GM12878 (cell line): Measurements from ENCODE around the gene NR1D1. TPM values are rescaled to one million over a fixed set of nuclear protein-coding genes. Genes with fewer than 3 reads are reported as not detected.
A peak's percentile ranks its signal among the peaks of the same experiment; 100 is the strongest.

ENCODE experiments used
- CHD1 ChIP-seq: IDR thresholded peaks from 2 replicates; pipeline ENCODE4 v1.6.1; 2012; ENCODE audit warnings: low read depth, low read length, improper control_type of control experiment
- CREB1 ChIP-seq: IDR thresholded peaks from 2 replicates; pipeline ENCODE4 v1.6.1; 2012; ENCODE audit warnings: low read depth, mild to moderate bottlenecking, inconsistent platforms
- CTCF ChIP-seq, 3 experiments: IDR thresholded peaks in 2 of 3; conservative IDR thresholded peaks in 1 of 3; 2 replicates each; pipeline ENCODE4 v1.5.1; 2011; ENCODE audit warnings: low read depth in 3 of 3, low read length in 3 of 3, mild to moderate bottlenecking in 3 of 3, control low read depth in 2 of 3, moderate library complexity in 2 of 3, inconsistent platforms in 1 of 3, mixed read lengths in 1 of 3; ENCODE audit not compliant: control insufficient read depth in 2 of 3, insufficient read depth in 1 of 3; ENCODE audit errors: extremely low read depth in 1 of 3
- IRF3 ChIP-seq: fragments of 450-650 bp; IDR thresholded peaks from 2 replicates; pipeline ENCODE4 v1.6.1; 2014; ENCODE audit warnings: mild to moderate bottlenecking
- MEF2B ChIP-seq: fragments of 450-650 bp; IDR thresholded peaks from 2 replicates; pipeline ENCODE4 v1.6.1; 2018; ENCODE audit warnings: mild to moderate bottlenecking, moderate library complexity; ENCODE audit not compliant: partially characterized antibody, poor library complexity, severe bottlenecking
- NBN ChIP-seq: fragments of 450-650 bp; IDR thresholded peaks from 2 replicates; pipeline ENCODE4 v1.6.1; 2016
- RELB ChIP-seq: fragments of 450-650 bp; IDR thresholded peaks from 2 replicates; pipeline ENCODE4 v1.6.1; 2017; ENCODE audit warnings: low read depth, mild to moderate bottlenecking, moderate library complexity
- SIX5 ChIP-seq: IDR thresholded peaks from 2 replicates; pipeline ENCODE4 v1.6.1; 2011; ENCODE audit warnings: mild to moderate bottlenecking, low read depth, low read length, moderate library complexity; ENCODE audit not compliant: severe bottlenecking
- SMAD5 ChIP-seq: IDR thresholded peaks from 2 replicates; pipeline ENCODE4 v1.6.1; 2016; ENCODE audit warnings: antibody characterized with exemption, low read depth
- SP1 ChIP-seq: IDR thresholded peaks from one replicate; pipeline ENCODE4 v1.6.1; 2011; ENCODE audit warnings: low read depth, low read length
- USF2 ChIP-seq: IDR thresholded peaks from 2 replicates; pipeline ENCODE4 v1.6.1; 2011; ENCODE audit warnings: low read depth, low read length, improper control_type of control experiment, borderline replicate concordance
- ZNF592 ChIP-seq: fragments of 450-650 bp; IDR thresholded peaks from 2 replicates; pipeline ENCODE4 v1.6.1; 2017; ENCODE audit warnings: mild to moderate bottlenecking, moderate library complexity
- ZNF687 ChIP-seq: fragments of 450-650 bp; IDR thresholded peaks from 2 replicates; pipeline ENCODE4 v1.6.1; 2017; ENCODE audit warnings: mild to moderate bottlenecking, moderate library complexity
- polyA plus RNA-seq, 11 experiments: library from polyadenylated mRNA; depleted of rRNA in 4 of 11; unstranded in 6 of 11; stranded (reverse) in 5 of 11; fragments of >200 nt; fragmentation: Nextera tagmentation in 4 of 11; fragmentation: Illumina TruSeq in 1 of 11; extraction: Ambion mirVana in 4 of 11; extraction: Trizol in 1 of 11; gene quantifications; 1 replicate in 1 of 11; 2 replicates in 10 of 11; pipeline versions ENCODE4 v1.2.1 to v1.2.3, GENCODE V29; 2011 to 2016; ENCODE audit warnings: inconsistent platforms in 2 of 11, missing spikeins in 2 of 11, low read depth in 1 of 11
- total RNA-seq, 4 experiments: library from RNA; depleted of rRNA in 3 of 4; stranded (reverse); fragments of >200 nt in 3 of 4; fragmentation: Illumina TruSeq in 1 of 4; extraction: Trizol in 1 of 4; gene quantifications; 2 replicates each; pipeline versions ENCODE4 v1.2.1 to v1.2.3, GENCODE V29; 2013 to 2021

The NR1D1 gene
- total and polyA plus RNA-seq, 10 of the 15 experiments (the other 5 are each of a cell fraction or from before 2014, with no cell fraction given) = 0.10 to 3.4 (median 0.94) TPM

- TF ChIP-seq CTCF (IDR thresholded peaks at IDR 0.05 in 2 of 3, conservative IDR thresholded peaks at IDR 0.05 in 1 of 3; ENCODE audit: control insufficient read depth in 2 of 3, extremely low read depth in 1 of 3, insufficient read depth in 1 of 3, low read depth in 3 of 3, low read length in 3 of 3) (peak; percentile 84 to 98 (median 91); a peak in 4 of 6 replicates), USF2 (peak; percentile 93), SP1 (peak; percentile 42), IRF3 (peak; percentile 32; the same call in 1 of the 2 replicates), CREB1 (no peak; the same call in 1 of the 2 replicates), ZNF687 (peak; percentile 88), CHD1 (0 out of 2 replicates have a peak, but pooled peaks have one; percentile 57), SMAD5 (0 out of 2 replicates have a peak, but pooled peaks have one; percentile 24), ZNF592 (0 out of 2 replicates have a peak, but pooled peaks have one; percentile 35), RELB (peak; percentile 70), MEF2B (peak; percentile 16), NBN (0 out of 2 replicates have a peak, but pooled peaks have one; percentile 73), SIX5 (no peak)
These were observed 12.9 kb upstream of the NR1D1 start (continued) for GRCh38 chr17:40113110-40113906.
